ENCODE measurements around the gene APOBEC3G.
"Not testable (repeated sequence)": the region's sequence is repeated elsewhere in the genome, so short reads cannot be mapped to it uniquely, and the experiment has no call there.

APOBEC3G gene

GRCh38 chr22:39068033-39068785 is 8.9 kb upstream of the APOBEC3G start:
- no peak for DNase-seq (ENCODE audit: low read depth)

- DNase-seq (ENCODE audit: low read depth) = no peak
Measured at GRCh38 chr22:39070186-39070585, 6.9 kb upstream of the APOBEC3G start.

GRCh38 chr22:39072581-39072981 is 4.5 kb upstream of the APOBEC3G start:
- not testable (repeated sequence) for DNase-seq (ENCODE audit: low read depth)

GRCh38 chr22:39073981-39074380 is 3.1 kb upstream of the APOBEC3G start:
- no peak for DNase-seq (ENCODE audit: low read depth)

GRCh38 chr22:39076155-39077025 is 685 bp upstream of the APOBEC3G start:
- not testable (repeated sequence) for DNase-seq (ENCODE audit: low read depth)

GRCh38 chr22:39077912-39078311 is 837 bp downstream of the APOBEC3G start:
- not testable (repeated sequence) for DNase-seq (ENCODE audit: low read depth)

- DNase-seq (ENCODE audit: low read depth) = no peak
Measured at GRCh38 chr22:39078329-39078728, 1.3 kb downstream of the APOBEC3G start.

- DNase-seq (ENCODE audit: low read depth) = not testable (repeated sequence)
Measured at GRCh38 chr22:39079054-39079637, 2.1 kb downstream of the APOBEC3G start.

- DNase-seq (ENCODE audit: low read depth) = no peak
Measured at GRCh38 chr22:39080052-39080762, 3.1 kb downstream of the APOBEC3G start.

GRCh38 chr22:39081016-39081415 is 3.9 kb downstream of the APOBEC3G start:
- no peak for DNase-seq (ENCODE audit: low read depth)

- DNase-seq (ENCODE audit: low read depth) = no peak
Measured at GRCh38 chr22:39081598-39081997, 4.5 kb downstream of the APOBEC3G start.

GRCh38 chr22:39083212-39084165 is 6.4 kb downstream of the APOBEC3G start:
- DNase-seq (ENCODE audit: low read depth) = no peak

- no peak for DNase-seq (ENCODE audit: low read depth)
Measured at GRCh38 chr22:39084666-39085065, 7.6 kb downstream of the APOBEC3G start.

- DNase-seq (ENCODE audit: low read depth) = no peak
Measured at GRCh38 chr22:39087098-39087497, 10.0 kb downstream of the APOBEC3G start.

GRCh38 chr22:39087881-39088684 is 11.0 kb downstream of the APOBEC3G start:
- no peak for DNase-seq (ENCODE audit: low read depth)

GRCh38 chr22:39088685-39089032 is 11.6 kb downstream of the APOBEC3G start:
- DNase-seq (ENCODE audit: low read depth) = no peak

GRCh38 chr22:39089928-39090327 is 12.9 kb downstream of the APOBEC3G start:
- DNase-seq (ENCODE audit: low read depth) = no peak

- no peak for DNase-seq (ENCODE audit: low read depth)
Measured at GRCh38 chr22:39090426-39091064, 13.5 kb downstream of the APOBEC3G start.
